Vagina (tissue), 2 donors: ENCODE data around the gene TAS2R41.

Experiments
- POLR2A ChIP-seq, 2 donors: fragments of 450-650 bp; IDR thresholded peaks; one replicate each; pipeline ENCODE4 v1.6.1; 2017; ENCODE audit warnings: antibody characterized with exemption in 2 of 2, mild to moderate bottlenecking in 2 of 2, moderate library complexity in 2 of 2
- TF ChIP-seq, protein P1 (sequence below), 3 experiments: fragments of 450-650 bp in 2 of 3; fragments of 200-600 bp in 1 of 3; sonication (generic) in 1 of 3; IDR thresholded peaks; one replicate each; pipeline ENCODE4 v1.5.1; 2017 to 2019; ENCODE audit warnings: antibody characterized with exemption in 3 of 3, mild to moderate bottlenecking in 2 of 3, moderate library complexity in 2 of 3

DNA sequence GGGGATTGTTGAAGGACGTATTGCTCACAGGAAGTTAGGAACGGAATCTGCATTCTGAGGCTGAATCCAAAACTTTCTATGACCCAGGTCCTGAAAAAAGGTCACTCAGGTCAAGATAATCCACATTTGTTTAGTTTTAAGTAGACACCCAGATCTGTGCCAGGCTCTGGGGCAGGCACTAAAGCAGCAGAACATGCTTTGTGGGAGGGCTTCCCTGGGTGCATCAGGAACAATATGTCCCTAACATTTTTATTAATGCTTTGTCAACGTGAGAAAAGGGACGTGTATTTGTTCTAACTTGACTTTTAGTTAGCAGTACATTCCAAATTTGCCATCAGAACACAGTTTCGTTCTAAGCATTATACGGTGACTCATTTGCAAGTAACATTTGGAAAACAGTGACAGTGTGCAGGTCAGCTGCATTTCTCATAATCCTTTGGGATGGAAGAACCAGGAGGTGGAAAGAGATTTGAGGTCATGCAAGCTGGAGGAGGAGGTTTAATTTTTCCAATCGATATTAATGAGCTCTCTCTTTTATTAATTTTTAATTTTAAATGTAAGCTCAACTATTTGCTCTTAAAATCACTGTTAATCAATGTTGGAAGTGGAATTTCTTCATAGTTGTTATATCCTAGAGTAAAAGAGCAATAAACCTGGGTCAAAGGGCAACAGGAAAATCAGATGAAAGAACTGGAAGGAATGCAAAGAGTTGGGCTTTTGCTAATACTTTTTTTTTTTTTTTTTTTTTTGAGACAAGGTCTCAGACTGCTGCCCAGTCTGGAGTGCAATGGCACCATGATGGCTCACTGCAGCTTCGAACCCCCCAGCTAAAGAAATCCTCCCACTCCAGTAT is 35.0 kb downstream of the TAS2R41 start:
- TF ChIP-seq, protein P1, sequence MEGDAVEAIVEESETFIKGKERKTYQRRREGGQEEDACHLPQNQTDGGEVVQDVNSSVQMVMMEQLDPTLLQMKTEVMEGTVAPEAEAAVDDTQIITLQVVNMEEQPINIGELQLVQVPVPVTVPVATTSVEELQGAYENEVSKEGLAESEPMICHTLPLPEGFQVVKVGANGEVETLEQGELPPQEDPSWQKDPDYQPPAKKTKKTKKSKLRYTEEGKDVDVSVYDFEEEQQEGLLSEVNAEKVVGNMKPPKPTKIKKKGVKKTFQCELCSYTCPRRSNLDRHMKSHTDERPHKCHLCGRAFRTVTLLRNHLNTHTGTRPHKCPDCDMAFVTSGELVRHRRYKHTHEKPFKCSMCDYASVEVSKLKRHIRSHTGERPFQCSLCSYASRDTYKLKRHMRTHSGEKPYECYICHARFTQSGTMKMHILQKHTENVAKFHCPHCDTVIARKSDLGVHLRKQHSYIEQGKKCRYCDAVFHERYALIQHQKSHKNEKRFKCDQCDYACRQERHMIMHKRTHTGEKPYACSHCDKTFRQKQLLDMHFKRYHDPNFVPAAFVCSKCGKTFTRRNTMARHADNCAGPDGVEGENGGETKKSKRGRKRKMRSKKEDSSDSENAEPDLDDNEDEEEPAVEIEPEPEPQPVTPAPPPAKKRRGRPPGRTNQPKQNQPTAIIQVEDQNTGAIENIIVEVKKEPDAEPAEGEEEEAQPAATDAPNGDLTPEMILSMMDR (IDR thresholded peaks at IDR 0.05), result no peak
- no peak for TF ChIP-seq POLR2A (IDR thresholded peaks at IDR 0.05)
